Gastrocnemius medialis (tissue), 4 donors: ENCODE measurements around the gene SPDYE5. TPM values are rescaled to one million over a fixed set of nuclear protein-coding genes. Genes with fewer than 3 reads are reported as not detected.
"Not testable (repeated sequence)": the region's sequence is repeated elsewhere in the genome, so short reads cannot be mapped to it uniquely, and the experiment has no call there.

ENCODE experiments used
- ATAC-seq, 2 donors: fragments of 150-250 bp; one replicate each; pipeline ENCODE4 v1.9.1; 2016
- DNase-seq, 2 donors: peaks; one replicate each; pipeline ENCODE4 v3.0.0-alpha.2; 2019
- H3K27ac ChIP-seq, 4 donors: fragments of 200-600 bp; sonication (generic); 1 replicate in 1 of 4; 2 replicates in 3 of 4; pipeline ENCODE4 v1.5.1; 2016 to 2018; ENCODE audit warnings: mild to moderate bottlenecking in 2 of 4, moderate library complexity in 1 of 4
- H3K27me3 ChIP-seq, 3 donors: fragments of 200-600 bp; sonication (generic) in 2 of 3; 1 replicate in 1 of 3; 2 replicates in 2 of 3; pipeline versions ENCODE4 v1.5.1 to v1.6.0; 2016 to 2019; ENCODE audit warnings: mild to moderate bottlenecking in 1 of 3, moderate library complexity in 1 of 3
- H3K36me3 ChIP-seq, 2 donors: fragments of 200-600 bp; sonication (generic) in 1 of 2; one replicate each; pipeline ENCODE4 v1.5.1; 2017 to 2018
- H3K4me1 ChIP-seq, 2 donors: fragments of 200-600 bp; sonication (generic) in 1 of 2; one replicate each; pipeline ENCODE4 v1.5.1; 2016 to 2017; ENCODE audit warnings: mild to moderate bottlenecking in 2 of 2
- H3K4me3 ChIP-seq, 4 donors: fragments of 200-600 bp; sonication (generic) in 3 of 4; 1 replicate in 1 of 4; 2 replicates in 3 of 4; pipeline ENCODE4 v1.5.1; 2016 to 2019; ENCODE audit warnings: mild to moderate bottlenecking in 2 of 4
- H3K9me3 ChIP-seq, 3 donors: fragments of 200-600 bp; sonication (generic) in 2 of 3; 1 replicate in 1 of 3; 2 replicates in 2 of 3; pipeline ENCODE4 v1.5.1; 2016 to 2019
- POLR2A ChIP-seq, 2 donors: fragments of 450-650 bp; IDR thresholded peaks; one replicate each; pipeline ENCODE4 v1.6.1; 2017; ENCODE audit warnings: antibody characterized with exemption in 2 of 2, mild to moderate bottlenecking in 2 of 2, moderate library complexity in 2 of 2
- in situ Hi-C, 4 donors: fragments of 200-750 bp; cut with MboI; loops; one replicate each; pipeline versions ENCODE4 v1.15.0 to v1.8.0; 2017; ENCODE audit warnings: low sequenced_read_pairs in 4 of 4
- intact Hi-C: fragments of 100-400 bp; cut with DNase I; formaldehyde crosslinking; loops from one replicate; pipeline ENCODE4 v1.15.1; 2023; ENCODE audit warnings: low total_unique reads
- total RNA-seq, 4 donors: library from RNA; depleted of rRNA; stranded (reverse); fragments of >200 nt; gene quantifications; one replicate each; pipeline versions ENCODE4 v1.1.0 to v1.2.3, GENCODE V29; 2016
- TF ChIP-seq, protein P1 (sequence below), 5 experiments: fragments of 450-650 bp in 3 of 5; fragments of 200-600 bp in 2 of 5; sonication (generic) in 2 of 5; IDR thresholded peaks in 4 of 5; conservative IDR thresholded peaks in 1 of 5; 1 replicate in 4 of 5; 2 replicates in 1 of 5; pipeline ENCODE4 v1.5.1; 2016 to 2019; ENCODE audit warnings: antibody characterized with exemption in 5 of 5, mild to moderate bottlenecking in 3 of 5, moderate library complexity in 3 of 5

Gene SPDYE5
- total RNA-seq, 4 donors from 2014 or later: not detected

DNA sequence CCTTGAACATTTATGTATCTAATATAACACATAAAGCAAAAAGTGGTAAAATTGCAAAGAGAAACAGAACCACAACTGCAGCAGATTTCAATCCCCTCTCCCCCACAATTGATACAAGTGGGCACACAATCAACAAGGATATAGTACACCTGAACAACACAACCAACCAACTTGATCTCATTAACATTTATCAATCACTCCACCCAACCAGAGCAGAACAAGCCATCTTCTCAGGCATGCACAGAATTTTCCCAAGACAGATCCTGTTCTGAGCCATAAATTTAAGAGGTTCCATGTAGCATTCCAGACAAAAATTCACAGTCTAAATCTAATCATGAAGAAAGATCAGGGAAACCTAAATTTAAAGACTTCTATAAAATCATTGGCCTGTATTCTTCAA is 11.8 kb upstream of the SPDYE5 start:
- H3K27me3 ChIP-seq, H3K4me1 ChIP-seq, DNase-seq, intact Hi-C loops, H3K36me3 ChIP-seq, ATAC-seq, H3K4me3 ChIP-seq, H3K27ac ChIP-seq, in situ Hi-C loops, H3K9me3 ChIP-seq: not testable (repeated sequence)

DNA sequence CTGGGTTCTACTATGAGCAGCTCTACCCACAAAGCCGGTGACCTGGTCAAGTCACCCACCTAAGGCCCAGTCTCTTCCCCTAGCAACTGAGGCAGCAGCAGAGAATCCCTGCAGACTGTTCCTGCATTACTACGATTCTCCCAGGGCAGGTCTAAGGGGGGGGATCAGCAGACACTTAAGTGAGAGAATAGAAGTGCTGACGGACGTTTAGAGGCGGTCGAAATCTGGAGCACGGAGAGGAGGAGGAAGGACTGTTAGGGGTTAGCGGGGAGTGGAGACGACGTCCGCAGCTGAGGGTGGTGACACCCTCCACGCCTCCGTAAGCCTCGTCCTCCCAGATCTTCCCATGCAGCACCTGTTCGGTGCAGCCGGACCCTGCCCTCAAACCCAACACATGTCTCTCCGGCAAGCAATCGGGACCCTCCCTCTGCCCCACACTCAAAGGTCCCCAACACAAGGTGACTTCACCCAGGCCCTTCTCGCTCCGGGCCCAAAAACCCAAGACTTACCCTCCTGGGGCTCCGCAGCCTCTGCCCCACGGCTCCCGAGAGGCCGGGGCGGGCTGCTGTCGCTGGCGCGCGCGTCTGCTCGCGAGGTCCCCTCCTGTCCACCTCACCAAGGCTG is 6.7 kb upstream of the SPDYE5 start:
- ATAC-seq, H3K4me1 ChIP-seq, H3K27me3 ChIP-seq, intact Hi-C loops, H3K9me3 ChIP-seq, in situ Hi-C loops, H3K36me3 ChIP-seq: not testable (repeated sequence)
- H3K27ac ChIP-seq: peak overlapping the region; percentile 88 to 95 (median 90)
- DNase-seq: peak in 1 of 2 donors; percentile 12
- H3K4me3 ChIP-seq: peak overlapping the region; percentile 66 to 98 (median 84)

DNA sequence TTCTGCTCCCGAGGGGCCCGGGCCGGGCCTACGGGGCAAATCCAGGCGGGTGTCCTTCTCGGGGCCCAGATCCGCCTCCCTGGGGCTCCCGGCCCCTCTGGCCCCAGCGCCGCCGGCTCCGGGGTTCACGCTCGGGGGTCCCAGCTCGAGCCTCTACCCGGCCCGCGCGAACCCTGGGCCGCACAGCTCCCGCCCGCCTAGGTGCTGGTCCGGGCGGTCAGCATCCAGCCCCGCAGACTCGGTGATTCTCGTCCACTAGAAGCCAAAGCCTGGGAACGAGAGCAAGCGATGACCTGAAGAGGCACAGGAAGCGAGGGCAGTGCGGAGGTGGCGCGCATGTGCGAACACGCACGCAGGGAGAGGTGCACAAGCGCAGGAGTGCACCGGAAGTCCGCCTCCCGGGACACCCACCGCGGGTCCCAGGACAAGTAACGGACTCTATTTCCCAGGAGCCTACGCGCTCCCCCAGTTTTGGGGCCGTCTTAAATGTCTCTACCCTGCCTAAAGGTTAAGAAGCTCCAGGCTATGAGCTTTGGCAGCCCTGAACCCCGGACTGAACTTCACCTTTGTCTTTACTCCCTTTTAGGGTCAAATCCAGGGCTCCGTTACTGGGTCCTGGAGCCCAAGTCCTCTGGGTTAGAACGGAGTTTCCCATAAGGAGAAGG is 6.0 kb upstream of the SPDYE5 start, which contains the start of gene POM121C:
POM121C (minus strand) TSS at position 321 of the 665 bp plus-strand sequence. CDS start 44,803 bp downstream, outside the sequence.
- H3K27me3 ChIP-seq, intact Hi-C loops, in situ Hi-C loops, H3K36me3 ChIP-seq, H3K9me3 ChIP-seq, H3K4me1 ChIP-seq: not testable (repeated sequence)
- H3K4me3 ChIP-seq: peak within 1 kb of the TSS; percentile 66 to 98 (median 84)
- peak; percentile 38 to 72 for TF ChIP-seq POLR2A (IDR thresholded peaks at IDR 0.05)
- peak; percentile 100 for ATAC-seq
- DNase-seq: peak; percentile 94 to 95
- peak within 1 kb of the TSS; percentile 88 to 95 (median 90) for H3K27ac ChIP-seq

DNA sequence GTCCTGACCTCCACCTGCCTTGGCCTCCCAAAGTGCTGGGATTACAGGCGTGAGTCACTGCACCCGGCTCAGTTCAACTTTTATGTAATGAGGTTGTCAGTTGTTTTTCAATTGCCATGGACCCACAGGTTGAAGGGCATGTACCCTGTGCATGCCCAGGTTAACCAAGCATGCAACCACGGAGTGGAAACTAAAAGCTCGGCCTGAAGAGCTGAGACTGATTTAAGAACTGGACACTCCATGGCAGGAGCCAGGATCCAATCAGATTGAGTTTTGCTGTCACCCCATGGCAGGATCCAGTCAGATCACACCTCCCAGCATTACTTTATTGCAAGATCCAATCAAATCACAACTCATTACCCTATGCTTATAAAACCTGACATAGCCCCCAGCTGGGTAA is 16.9 kb downstream of the SPDYE5 start:
- H3K4me3 ChIP-seq, in situ Hi-C loops, intact Hi-C loops, ATAC-seq, H3K27me3 ChIP-seq, H3K36me3 ChIP-seq, DNase-seq, H3K9me3 ChIP-seq, H3K4me1 ChIP-seq, H3K27ac ChIP-seq: not testable (repeated sequence)

DNA sequence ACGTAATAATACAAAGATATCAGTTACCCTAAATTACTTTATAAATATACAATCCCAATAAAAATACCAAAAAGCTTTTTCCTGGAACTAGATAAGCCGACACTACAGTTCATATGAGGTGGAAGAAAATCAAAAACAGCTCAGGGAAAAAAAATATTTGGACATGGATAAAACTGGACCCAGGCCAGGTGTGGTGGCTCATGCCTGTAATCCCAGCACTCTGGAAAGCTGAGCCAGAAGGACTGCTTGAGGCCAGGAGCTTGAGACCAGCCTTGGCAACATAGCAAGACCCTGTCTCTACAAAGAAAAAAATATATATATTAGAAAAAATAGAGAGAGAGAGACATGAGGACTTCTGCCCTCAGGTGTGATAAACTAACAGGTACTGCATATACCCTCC is 26.7 kb downstream of the SPDYE5 start:
- H3K4me1 ChIP-seq, H3K4me3 ChIP-seq, in situ Hi-C loops, H3K27me3 ChIP-seq, DNase-seq, intact Hi-C loops, ATAC-seq, H3K9me3 ChIP-seq, H3K27ac ChIP-seq: not testable (repeated sequence)
- peaks cover 0 to 17% of the 10 kb centered on the region in 2 donors for H3K36me3 ChIP-seq

DNA sequence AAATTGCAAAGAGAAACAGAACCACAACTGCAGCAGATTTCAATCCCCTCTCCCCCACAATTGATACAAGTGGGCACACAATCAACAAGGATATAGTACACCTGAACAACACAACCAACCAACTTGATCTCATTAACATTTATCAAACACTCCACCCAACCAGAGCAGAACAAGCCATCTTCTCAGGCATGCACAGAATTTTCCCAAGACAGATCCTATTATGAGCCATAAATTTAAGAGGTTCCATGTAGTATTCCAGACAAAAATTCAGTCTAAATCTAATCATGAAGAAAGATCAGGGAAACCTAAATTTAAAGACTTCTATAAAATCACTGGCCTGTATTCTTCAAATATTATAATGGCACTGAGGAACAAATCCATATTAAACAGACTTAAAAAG is 29.6 kb downstream of the SPDYE5 start:
- Histone ChIP-seq H3K36me3 (peaks cover 0 to 24% of the 10 kb centered on the region in 2 donors), H3K4me1 (peaks cover 4 to 10% of the 10 kb centered on the region in 2 donors)
- intact Hi-C loops, in situ Hi-C loops, H3K4me3 ChIP-seq, ATAC-seq, H3K9me3 ChIP-seq, DNase-seq, H3K27ac ChIP-seq, H3K27me3 ChIP-seq: not testable (repeated sequence)

DNA sequence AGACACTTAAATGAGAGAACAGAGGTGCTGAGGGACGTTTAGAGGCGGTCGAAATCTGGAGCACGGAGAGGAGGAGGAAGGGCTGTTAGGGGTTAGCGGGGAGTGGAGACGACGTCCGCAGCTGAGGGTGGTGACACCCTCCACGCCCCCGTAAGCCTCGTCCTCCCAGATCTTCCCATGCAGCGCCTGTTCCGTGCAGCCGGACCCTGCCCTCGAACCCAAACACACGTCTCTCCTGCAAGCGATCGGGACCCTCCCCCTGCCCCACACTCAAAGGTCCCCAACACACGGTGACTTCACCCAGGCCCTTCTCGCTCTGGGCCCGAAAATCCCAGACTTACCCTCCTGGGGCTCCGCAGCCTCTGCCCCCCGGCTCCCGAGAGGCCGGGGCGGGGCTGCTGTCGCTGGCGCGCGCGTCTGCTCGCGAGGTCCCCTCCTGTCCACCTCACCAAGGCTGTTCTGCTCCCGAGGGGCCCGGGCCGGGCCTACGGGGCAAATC is 35.2 kb downstream of the SPDYE5 start:
- H3K4me3 ChIP-seq: peak overlapping the region; percentile 71 to 90 (median 88)
- peak overlapping the region; percentile 86 to 92 (median 87) for H3K27ac ChIP-seq
- DNase-seq, H3K27me3 ChIP-seq, ATAC-seq, H3K9me3 ChIP-seq, intact Hi-C loops, in situ Hi-C loops: not testable (repeated sequence)
- H3K4me1 ChIP-seq: peaks cover 21 to 25% of the 10 kb centered on the region in 2 donors
- H3K36me3 ChIP-seq: peaks cover 0 to 24% of the 10 kb centered on the region in 2 donors

DNA sequence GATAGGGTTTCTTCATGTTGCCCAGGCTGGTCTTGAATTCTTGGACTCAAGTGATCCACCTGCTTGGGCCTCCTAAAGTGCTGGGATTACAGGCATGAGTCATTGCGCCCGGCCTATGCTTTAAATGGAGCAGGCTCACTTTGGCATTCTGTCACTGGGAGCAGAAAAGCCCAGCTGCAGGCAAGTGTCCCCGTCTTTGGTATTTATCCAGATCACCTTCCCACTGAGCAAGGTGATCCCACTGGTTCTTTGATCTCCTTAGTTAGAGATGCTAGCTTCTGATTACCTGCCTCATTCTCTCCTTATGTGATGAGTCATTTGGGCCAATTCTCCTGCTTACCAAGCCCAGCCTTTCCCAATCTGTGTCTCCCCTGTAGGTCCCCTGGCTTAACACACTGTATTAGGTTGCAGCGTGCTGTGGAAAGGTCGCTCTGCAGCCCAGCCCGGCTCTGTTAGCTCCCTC is 39.3 kb downstream of the SPDYE5 start:
- H3K27me3 ChIP-seq: no peaks in the 10 kb centered on the region
- no peak for TF ChIP-seq POLR2A (IDR thresholded peaks at IDR 0.05)
- TF ChIP-seq, protein P1, sequence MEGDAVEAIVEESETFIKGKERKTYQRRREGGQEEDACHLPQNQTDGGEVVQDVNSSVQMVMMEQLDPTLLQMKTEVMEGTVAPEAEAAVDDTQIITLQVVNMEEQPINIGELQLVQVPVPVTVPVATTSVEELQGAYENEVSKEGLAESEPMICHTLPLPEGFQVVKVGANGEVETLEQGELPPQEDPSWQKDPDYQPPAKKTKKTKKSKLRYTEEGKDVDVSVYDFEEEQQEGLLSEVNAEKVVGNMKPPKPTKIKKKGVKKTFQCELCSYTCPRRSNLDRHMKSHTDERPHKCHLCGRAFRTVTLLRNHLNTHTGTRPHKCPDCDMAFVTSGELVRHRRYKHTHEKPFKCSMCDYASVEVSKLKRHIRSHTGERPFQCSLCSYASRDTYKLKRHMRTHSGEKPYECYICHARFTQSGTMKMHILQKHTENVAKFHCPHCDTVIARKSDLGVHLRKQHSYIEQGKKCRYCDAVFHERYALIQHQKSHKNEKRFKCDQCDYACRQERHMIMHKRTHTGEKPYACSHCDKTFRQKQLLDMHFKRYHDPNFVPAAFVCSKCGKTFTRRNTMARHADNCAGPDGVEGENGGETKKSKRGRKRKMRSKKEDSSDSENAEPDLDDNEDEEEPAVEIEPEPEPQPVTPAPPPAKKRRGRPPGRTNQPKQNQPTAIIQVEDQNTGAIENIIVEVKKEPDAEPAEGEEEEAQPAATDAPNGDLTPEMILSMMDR (IDR thresholded peaks at IDR 0.05 in 4 of 5, conservative IDR thresholded peaks at IDR 0.05 in 1 of 5): no peak
- DNase-seq (peak; percentile 46 to 86), ATAC-seq (peak; percentile 43 to 79)
- H3K4me1 ChIP-seq: peaks cover 19 to 20% of the 10 kb centered on the region in 2 donors
- no peaks in the 10 kb centered on the region for H3K36me3 ChIP-seq
- H3K27ac ChIP-seq: peak overlapping the region; percentile 67 to 79 (median 72)
- in situ Hi-C loops: no loop called here
- H3K4me3 ChIP-seq: no peak overlapping the region
- intact Hi-C loops: loop anchor here (5.0 kb wide), 1 partner anchor 106 kb away; no protein-coding TSS in a partner anchor
- no peaks in the 10 kb centered on the region for H3K9me3 ChIP-seq
